Measurements from ENCODE around the gene CD47. TPM values are rescaled to one million over a fixed set of nuclear protein-coding genes. Genes with fewer than 3 reads are reported as not detected.

Gene CD47
- total and polyA plus RNA-seq, 2 donors from 2014 or later = 61.7 to 104 TPM

- DNase-seq = no peak
- Histone ChIP-seq H3K27me3 (ENCODE audit: control insufficient read depth, insufficient read depth, low read length) (no peaks in the 10 kb centered on the region), H3K36me3 (ENCODE audit: control insufficient read depth in 2 of 3, insufficient read depth in 3 of 3, low read length in 3 of 3) (no peaks in the 10 kb centered on the region), H3K9ac (ENCODE audit: low read length in 3 of 3) (no peak overlapping the region), H3K4me3 (ENCODE audit: low read length in 3 of 3) (no peak overlapping the region), H3K27ac (ENCODE audit: low read depth in 2 of 2, low read length in 2 of 2) (no peak overlapping the region), H3K9me3 (ENCODE audit: control insufficient read depth in 2 of 3, insufficient read depth in 1 of 3, low read length in 3 of 3) (no peaks in the 10 kb centered on the region), H3K4me1 (ENCODE audit: control insufficient read depth in 2 of 3, insufficient read depth in 2 of 3, low read depth in 1 of 3, low read length in 3 of 3) (no peaks in the 10 kb centered on the region)
- no peak for FAIRE-seq
- no peak for TF ChIP-seq CTCF (IDR thresholded peaks at IDR 0.05; ENCODE audit: borderline replicate concordance, extremely low read depth, insufficient read depth)
- intact Hi-C loops (cut with DNase I) = no loop called here
Observed at GRCh38 chr3:107994956-107995715, 95.7 kb downstream of the CD47 start.

GRCh38 chr3:107994181-107994580, 96.7 kb downstream of the CD47 start:
- H3K9ac ChIP-seq (ENCODE audit: low read length in 3 of 3) = no peak overlapping the region
- no peak for TF ChIP-seq CTCF (IDR thresholded peaks at IDR 0.05; ENCODE audit: borderline replicate concordance, extremely low read depth, insufficient read depth)
- intact Hi-C loops (cut with DNase I) = no loop called here

GRCh38 chr3:107993771-107994170, 97.1 kb downstream of the CD47 start:
- no peak overlapping the region for H3K9ac ChIP-seq (ENCODE audit: low read length in 3 of 3)
- H3K27ac ChIP-seq (ENCODE audit: low read depth in 2 of 2, low read length in 2 of 2) = no peak overlapping the region
- intact Hi-C loops (cut with DNase I) = no loop called here
- no peaks in the 10 kb centered on the region for H3K36me3 ChIP-seq (ENCODE audit: control insufficient read depth in 2 of 3, insufficient read depth in 3 of 3, low read length in 3 of 3)
- no peaks in the 10 kb centered on the region for H3K27me3 ChIP-seq (ENCODE audit: control insufficient read depth, insufficient read depth, low read length)
- no peak for DNase-seq
- no peak overlapping the region for H3K4me3 ChIP-seq (ENCODE audit: low read length in 3 of 3)
- no peak for FAIRE-seq
- no peak for TF ChIP-seq CTCF (IDR thresholded peaks at IDR 0.05; ENCODE audit: borderline replicate concordance, extremely low read depth, insufficient read depth)
- H3K4me1 ChIP-seq (ENCODE audit: control insufficient read depth in 2 of 3, insufficient read depth in 2 of 3, low read depth in 1 of 3, low read length in 3 of 3) = no peaks in the 10 kb centered on the region
- no peaks in the 10 kb centered on the region for H3K9me3 ChIP-seq (ENCODE audit: control insufficient read depth in 2 of 3, insufficient read depth in 1 of 3, low read length in 3 of 3)

More at GRCh38 chr3:107994181-107994580, 96.7 kb downstream of the CD47 start:
- Histone ChIP-seq H3K4me1 (ENCODE audit: control insufficient read depth in 2 of 3, insufficient read depth in 2 of 3, low read depth in 1 of 3, low read length in 3 of 3) (no peaks in the 10 kb centered on the region), H3K9me3 (ENCODE audit: control insufficient read depth in 2 of 3, insufficient read depth in 1 of 3, low read length in 3 of 3) (no peaks in the 10 kb centered on the region), H3K27ac (ENCODE audit: low read depth in 2 of 2, low read length in 2 of 2) (no peak overlapping the region), H3K36me3 (ENCODE audit: control insufficient read depth in 2 of 3, insufficient read depth in 3 of 3, low read length in 3 of 3) (no peaks in the 10 kb centered on the region), H3K27me3 (ENCODE audit: control insufficient read depth, insufficient read depth, low read length) (no peaks in the 10 kb centered on the region), H3K4me3 (ENCODE audit: low read length in 3 of 3) (no peak overlapping the region)
- DNase-seq (no peak), FAIRE-seq (no peak)

Other genes with a start within 250 kb of the CD47 start
- 70.4 TPM for gene IFT57, start 131.4 kb upstream of the CD47 start, total RNA-seq
- 64.0 TPM for gene IFT57, start 131.4 kb upstream of the CD47 start, polyA plus RNA-seq (ENCODE audit: insufficient read depth, low read depth, low replicate concordance)
- 5.1 TPM for gene HHLA2, start 205.5 kb upstream of the CD47 start, total RNA-seq
- gene HHLA2, start 205.5 kb upstream of the CD47 start, polyA plus RNA-seq (ENCODE audit: insufficient read depth, low read depth, low replicate concordance) = 18.8 TPM

All from kidney (tissue), 14 donors.